ENCODE measurements around the gene PPP1R1B.
A peak's percentile ranks its signal among the peaks of the same experiment; 100 is the strongest.

The PPP1R1B gene

GRCh38 chr17:39634384-39634871 lies 7.7 kb downstream of the PPP1R1B start:
- H3K9ac ChIP-seq (ENCODE audit: low read length), result no peak overlapping the region
- H3K27ac ChIP-seq (ENCODE audit: low read depth, low read length), result no peak overlapping the region
- peaks cover 6% of the 10 kb centered on the region for H3K27me3 ChIP-seq (ENCODE audit: control insufficient read depth, insufficient read depth, low read length)
- H3K4me1 ChIP-seq (ENCODE audit: control insufficient read depth, insufficient read depth, low read length), result peaks cover 20% of the 10 kb centered on the region
- no peak overlapping the region for H3K4me3 ChIP-seq (ENCODE audit: low read length)
- H3K36me3 ChIP-seq (ENCODE audit: control insufficient read depth, insufficient read depth, low read length), result no peaks in the 10 kb centered on the region

DNA sequence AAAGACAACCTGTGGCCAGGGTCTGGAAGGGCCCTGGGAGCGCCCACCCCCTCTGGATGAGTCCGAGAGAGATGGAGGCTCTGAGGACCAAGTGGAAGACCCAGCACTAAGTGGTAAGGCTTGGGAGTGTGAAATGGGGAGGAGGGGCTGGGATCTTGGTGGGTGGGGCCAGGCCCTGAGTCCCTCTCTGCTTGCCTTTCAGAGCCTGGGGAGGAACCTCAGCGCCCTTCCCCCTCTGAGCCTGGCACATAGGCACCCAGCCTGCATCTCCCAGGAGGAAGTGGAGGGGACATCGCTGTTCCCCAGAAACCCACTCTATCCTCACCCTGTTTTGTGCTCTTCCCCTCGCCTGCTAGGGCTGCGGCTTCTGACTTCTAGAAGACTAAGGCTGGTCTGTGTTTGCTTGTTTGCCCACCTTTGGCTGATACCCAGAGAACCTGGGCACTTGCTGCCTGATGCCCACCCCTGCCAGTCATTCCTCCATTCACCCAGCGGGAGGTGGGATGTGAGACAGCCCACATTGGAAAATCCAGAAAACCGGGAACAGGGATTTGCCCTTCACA lies 8.9 kb downstream of the PPP1R1B start:
- no peak overlapping the region for H3K27ac ChIP-seq (ENCODE audit: low read depth, low read length)
- H3K4me1 ChIP-seq (ENCODE audit: control insufficient read depth, insufficient read depth, low read length), result peaks cover 20% of the 10 kb centered on the region

GRCh38 chr17:39636587-39636926 lies 9.8 kb downstream of the PPP1R1B start:
- Histone ChIP-seq H3K9ac (ENCODE audit: low read length) (peak overlapping the region; percentile 92), H3K36me3 (ENCODE audit: control insufficient read depth, insufficient read depth, low read length) (no peaks in the 10 kb centered on the region), H3K27me3 (ENCODE audit: control insufficient read depth, insufficient read depth, low read length) (peaks cover 2% of the 10 kb centered on the region), H3K4me1 (ENCODE audit: control insufficient read depth, insufficient read depth, low read length) (peaks cover 20% of the 10 kb centered on the region), H3K27ac (ENCODE audit: low read depth, low read length) (peak overlapping the region; percentile 90), H3K4me3 (ENCODE audit: low read length) (peak overlapping the region; percentile 93)

More for the DNA sequence above, 8.9 kb downstream of the PPP1R1B start:
- no peaks in the 10 kb centered on the region for H3K36me3 ChIP-seq (ENCODE audit: control insufficient read depth, insufficient read depth, low read length)
- H3K4me3 ChIP-seq (ENCODE audit: low read length), result peak overlapping the region; percentile 93
- no peak overlapping the region for H3K9ac ChIP-seq (ENCODE audit: low read length)
- H3K27me3 ChIP-seq (ENCODE audit: control insufficient read depth, insufficient read depth, low read length), result peaks cover 2% of the 10 kb centered on the region

DNA sequence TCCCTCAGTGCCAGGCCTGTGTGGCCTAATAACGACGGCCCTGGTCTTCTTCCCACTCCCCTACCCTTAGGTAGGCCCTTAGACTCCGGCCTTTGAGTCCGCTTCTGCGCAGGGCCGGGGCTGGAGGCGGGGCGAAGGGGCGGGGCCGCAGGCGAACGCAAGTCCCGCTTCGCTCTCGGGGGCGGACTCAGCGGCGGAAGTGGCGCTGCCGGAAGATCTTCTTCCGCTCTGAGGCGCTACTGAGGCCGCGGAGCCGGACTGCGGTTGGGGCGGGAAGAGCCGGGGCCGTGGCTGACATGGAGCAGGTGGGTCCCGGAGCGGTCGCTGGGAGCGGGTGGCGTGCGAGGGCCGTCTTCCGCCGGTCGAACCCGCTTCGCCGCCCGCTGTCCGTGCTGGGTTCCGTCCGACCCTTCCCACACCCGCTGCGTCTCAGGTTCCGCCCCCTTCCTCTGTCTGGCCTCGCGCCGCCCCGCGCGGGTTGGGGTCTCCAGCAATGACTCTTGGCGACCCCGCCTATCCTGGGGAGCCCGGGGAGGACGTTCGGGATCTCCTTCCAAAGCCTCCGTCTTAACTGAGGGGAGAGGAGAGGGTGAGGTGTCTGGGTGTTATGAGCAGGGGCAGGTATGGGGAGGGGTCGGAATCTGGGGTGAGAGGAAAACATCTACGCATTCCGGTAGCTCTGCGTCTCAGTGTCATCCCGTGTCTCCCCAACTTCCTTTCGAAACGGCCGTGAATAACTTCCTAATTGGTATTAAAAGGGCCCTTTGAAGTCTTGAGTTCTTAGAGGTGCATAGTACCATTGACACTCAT lies 10.4 kb downstream of the PPP1R1B start, which contains the start of gene STARD3:
TSS of gene STARD3 (plus strand) at position 218 of the 810 bp plus-strand sequence. CDS start 16,388 bp downstream, outside the sequence.
- Histone ChIP-seq H3K4me1 (ENCODE audit: control insufficient read depth, insufficient read depth, low read length) (peaks cover 20% of the 10 kb centered on the region), H3K36me3 (ENCODE audit: control insufficient read depth, insufficient read depth, low read length) (no peaks in the 10 kb centered on the region), H3K27ac (ENCODE audit: low read depth, low read length) (peak within 1 kb of the TSS; percentile 90), H3K27me3 (ENCODE audit: control insufficient read depth, insufficient read depth, low read length) (peaks cover 2% of the 10 kb centered on the region), H3K9ac (ENCODE audit: low read length) (peak within 1 kb of the TSS; percentile 92), H3K4me3 (ENCODE audit: low read length) (peak within 1 kb of the TSS; percentile 93)

GRCh38 chr17:39638317-39638716 lies 11.6 kb downstream of the PPP1R1B start:
- Histone ChIP-seq H3K27me3 (ENCODE audit: control insufficient read depth, insufficient read depth, low read length) (peaks cover 2% of the 10 kb centered on the region), H3K36me3 (ENCODE audit: control insufficient read depth, insufficient read depth, low read length) (no peaks in the 10 kb centered on the region), H3K27ac (ENCODE audit: low read depth, low read length) (no peak overlapping the region), H3K4me3 (ENCODE audit: low read length) (peak overlapping the region; percentile 93), H3K4me1 (ENCODE audit: control insufficient read depth, insufficient read depth, low read length) (peaks cover 20% of the 10 kb centered on the region), H3K9ac (ENCODE audit: low read length) (no peak overlapping the region)

- Histone ChIP-seq H3K4me3 (ENCODE audit: low read length) (no peak overlapping the region), H3K27ac (ENCODE audit: low read depth, low read length) (no peak overlapping the region), H3K4me1 (ENCODE audit: control insufficient read depth, insufficient read depth, low read length) (peaks cover 20% of the 10 kb centered on the region), H3K9ac (ENCODE audit: low read length) (no peak overlapping the region), H3K36me3 (ENCODE audit: control insufficient read depth, insufficient read depth, low read length) (no peaks in the 10 kb centered on the region), H3K27me3 (ENCODE audit: control insufficient read depth, insufficient read depth, low read length) (peaks cover 2% of the 10 kb centered on the region)
These were observed 12.3 kb downstream of the PPP1R1B start for GRCh38 chr17:39639043-39639442.

- peaks cover 20% of the 10 kb centered on the region for H3K4me1 ChIP-seq (ENCODE audit: control insufficient read depth, insufficient read depth, low read length)
- no peak overlapping the region for H3K9ac ChIP-seq (ENCODE audit: low read length)
- H3K27ac ChIP-seq (ENCODE audit: low read depth, low read length), result no peak overlapping the region
- peaks cover 2% of the 10 kb centered on the region for H3K27me3 ChIP-seq (ENCODE audit: control insufficient read depth, insufficient read depth, low read length)
- H3K4me3 ChIP-seq (ENCODE audit: low read length), result no peak overlapping the region
- no peaks in the 10 kb centered on the region for H3K36me3 ChIP-seq (ENCODE audit: control insufficient read depth, insufficient read depth, low read length)
These were observed 13.1 kb downstream of the PPP1R1B start for GRCh38 chr17:39639566-39640458.

GRCh38 chr17:39640591-39641031 lies 13.9 kb downstream of the PPP1R1B start:
- H3K27ac ChIP-seq (ENCODE audit: low read depth, low read length), result no peak overlapping the region
- H3K27me3 ChIP-seq (ENCODE audit: control insufficient read depth, insufficient read depth, low read length), result no peaks in the 10 kb centered on the region
- no peak overlapping the region for H3K4me3 ChIP-seq (ENCODE audit: low read length)
- H3K9ac ChIP-seq (ENCODE audit: low read length), result no peak overlapping the region
- H3K4me1 ChIP-seq (ENCODE audit: control insufficient read depth, insufficient read depth, low read length), result peaks cover 20% of the 10 kb centered on the region
- no peaks in the 10 kb centered on the region for H3K36me3 ChIP-seq (ENCODE audit: control insufficient read depth, insufficient read depth, low read length)

DNA sequence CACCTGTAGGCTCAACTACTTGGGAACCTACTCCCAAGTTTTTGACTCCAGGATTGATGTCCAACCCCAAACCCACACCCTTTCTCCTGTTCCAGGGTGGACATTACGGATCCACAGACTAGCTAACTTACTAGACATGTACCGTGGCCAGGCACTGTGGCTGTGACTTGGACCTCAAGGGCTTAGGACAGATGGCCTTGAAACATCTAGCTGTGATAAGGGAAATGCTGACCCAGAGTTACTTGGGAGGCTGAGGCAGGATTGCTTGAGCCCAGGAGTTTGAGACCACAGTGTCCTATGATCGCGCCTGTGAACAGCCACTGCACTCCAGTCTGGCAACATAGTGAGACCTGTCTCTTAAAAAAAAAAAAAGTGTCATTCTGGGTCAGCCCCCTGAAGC lies 14.3 kb downstream of the PPP1R1B start:
- no peak overlapping the region for H3K4me3 ChIP-seq (ENCODE audit: low read length)
- no peak overlapping the region for H3K27ac ChIP-seq (ENCODE audit: low read depth, low read length)
- peaks cover 18% of the 10 kb centered on the region for H3K4me1 ChIP-seq (ENCODE audit: control insufficient read depth, insufficient read depth, low read length)
- no peak overlapping the region for H3K9ac ChIP-seq (ENCODE audit: low read length)
- H3K27me3 ChIP-seq (ENCODE audit: control insufficient read depth, insufficient read depth, low read length), result no peaks in the 10 kb centered on the region
- no peaks in the 10 kb centered on the region for H3K36me3 ChIP-seq (ENCODE audit: control insufficient read depth, insufficient read depth, low read length)

DNA sequence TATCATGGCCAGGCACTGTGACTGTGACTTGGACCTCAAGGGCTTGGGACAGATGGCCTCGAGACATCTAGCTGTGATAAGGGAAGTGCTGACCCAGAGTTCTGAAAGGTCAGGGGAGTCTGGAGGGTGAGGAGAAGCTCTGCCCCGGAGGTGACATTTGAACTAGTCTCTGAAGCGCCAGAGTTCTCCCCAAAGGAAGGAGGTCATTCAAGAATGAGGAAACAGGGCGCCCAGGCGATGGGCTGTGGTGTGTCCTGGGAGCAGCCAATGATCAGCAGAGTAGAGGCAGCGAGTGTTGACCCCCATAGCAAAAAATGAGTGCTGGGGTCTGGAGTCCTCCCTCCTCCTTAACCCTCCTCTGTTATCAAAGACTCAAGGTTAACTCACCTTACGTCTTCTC lies 15.1 kb downstream of the PPP1R1B start:
- Histone ChIP-seq H3K9ac (ENCODE audit: low read length) (no peak overlapping the region), H3K27ac (ENCODE audit: low read depth, low read length) (no peak overlapping the region), H3K27me3 (ENCODE audit: control insufficient read depth, insufficient read depth, low read length) (no peaks in the 10 kb centered on the region), H3K4me1 (ENCODE audit: control insufficient read depth, insufficient read depth, low read length) (peaks cover 12% of the 10 kb centered on the region), H3K4me3 (ENCODE audit: low read length) (no peak overlapping the region), H3K36me3 (ENCODE audit: control insufficient read depth, insufficient read depth, low read length) (no peaks in the 10 kb centered on the region)

GRCh38 chr17:39642291-39643074 lies 15.7 kb downstream of the PPP1R1B start:
- Histone ChIP-seq H3K9ac (ENCODE audit: low read length) (no peak overlapping the region), H3K27ac (ENCODE audit: low read depth, low read length) (no peak overlapping the region), H3K4me3 (ENCODE audit: low read length) (no peak overlapping the region), H3K27me3 (ENCODE audit: control insufficient read depth, insufficient read depth, low read length) (no peaks in the 10 kb centered on the region), H3K4me1 (ENCODE audit: control insufficient read depth, insufficient read depth, low read length) (peaks cover 12% of the 10 kb centered on the region), H3K36me3 (ENCODE audit: control insufficient read depth, insufficient read depth, low read length) (no peaks in the 10 kb centered on the region)
